HG03039 (cell line): ENCODE measurements around the gene SAMD3.
"Not testable (repeated sequence)": the region's sequence is repeated elsewhere in the genome, so short reads cannot be mapped to it uniquely, and the experiment has no call there.

ENCODE experiments used
- ATAC-seq: cut with Tn5 transposase; IDR thresholded peaks from one replicate; pipeline ENCODE4 v1.9.1; 2021; ENCODE audit warnings: mild to moderate bottlenecking, moderate library complexity; ENCODE audit not compliant: unreplicated experiment

The SAMD3 gene

DNA sequence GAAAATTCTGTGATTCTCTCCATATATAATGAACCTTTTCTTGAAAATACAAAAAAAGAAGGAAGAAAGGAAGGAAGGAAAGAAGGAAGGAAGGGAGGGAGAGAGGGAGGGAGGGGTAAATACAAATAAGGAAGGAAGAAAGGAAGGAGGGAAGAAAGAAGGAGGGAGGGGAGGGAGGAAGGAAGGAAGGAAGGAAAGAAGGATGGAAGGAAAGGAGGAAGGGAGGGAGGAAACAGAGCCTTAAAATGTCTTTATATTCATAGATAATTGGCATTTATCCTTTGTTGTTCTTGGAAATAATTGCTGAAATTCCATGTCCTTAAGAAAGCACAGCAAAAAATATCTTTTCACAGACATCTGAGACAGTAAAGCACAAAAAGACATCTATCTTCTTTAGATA lies 40.3 kb downstream of the SAMD3 start:
- no peak for ATAC-seq

DNA sequence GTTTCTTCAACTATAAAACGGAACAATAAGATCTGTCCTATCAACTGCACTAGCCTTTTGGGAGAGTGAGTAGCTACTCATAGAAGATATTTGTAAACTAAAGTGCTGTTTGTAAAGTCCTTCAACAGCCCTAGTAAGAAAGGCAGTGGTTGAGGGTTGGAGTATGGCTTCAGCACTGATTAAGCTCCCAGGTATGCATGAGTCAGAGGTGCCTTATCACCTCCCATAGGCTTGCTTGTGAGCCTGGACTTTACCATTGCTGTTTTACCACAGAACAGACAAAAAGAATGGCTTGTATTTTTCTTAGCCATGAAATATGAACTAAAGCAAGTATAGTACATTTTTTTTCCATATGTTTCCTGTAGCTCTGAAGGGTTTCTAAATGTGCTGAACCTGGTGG lies 44.1 kb downstream of the SAMD3 start:
- ATAC-seq = no peak

GRCh38 chr6:130176378-130176777 lies 46.4 kb downstream of the SAMD3 start:
- no peak for ATAC-seq

GRCh38 chr6:130173377-130174004 lies 49.3 kb downstream of the SAMD3 start:
- not testable (repeated sequence) for ATAC-seq

GRCh38 chr6:130170160-130170559 lies 52.6 kb downstream of the SAMD3 start:
- not testable (repeated sequence) for ATAC-seq

GRCh38 chr6:130167655-130168054 lies 55.1 kb downstream of the SAMD3 start:
- ATAC-seq = no peak

- ATAC-seq = no peak
Observed at GRCh38 chr6:130164251-130164650, 58.5 kb downstream of the SAMD3 start.

- ATAC-seq = no peak
Observed at GRCh38 chr6:130163266-130163665, 59.5 kb downstream of the SAMD3 start.

- no peak for ATAC-seq
Observed at GRCh38 chr6:130162421-130162820, 60.3 kb downstream of the SAMD3 start.

DNA sequence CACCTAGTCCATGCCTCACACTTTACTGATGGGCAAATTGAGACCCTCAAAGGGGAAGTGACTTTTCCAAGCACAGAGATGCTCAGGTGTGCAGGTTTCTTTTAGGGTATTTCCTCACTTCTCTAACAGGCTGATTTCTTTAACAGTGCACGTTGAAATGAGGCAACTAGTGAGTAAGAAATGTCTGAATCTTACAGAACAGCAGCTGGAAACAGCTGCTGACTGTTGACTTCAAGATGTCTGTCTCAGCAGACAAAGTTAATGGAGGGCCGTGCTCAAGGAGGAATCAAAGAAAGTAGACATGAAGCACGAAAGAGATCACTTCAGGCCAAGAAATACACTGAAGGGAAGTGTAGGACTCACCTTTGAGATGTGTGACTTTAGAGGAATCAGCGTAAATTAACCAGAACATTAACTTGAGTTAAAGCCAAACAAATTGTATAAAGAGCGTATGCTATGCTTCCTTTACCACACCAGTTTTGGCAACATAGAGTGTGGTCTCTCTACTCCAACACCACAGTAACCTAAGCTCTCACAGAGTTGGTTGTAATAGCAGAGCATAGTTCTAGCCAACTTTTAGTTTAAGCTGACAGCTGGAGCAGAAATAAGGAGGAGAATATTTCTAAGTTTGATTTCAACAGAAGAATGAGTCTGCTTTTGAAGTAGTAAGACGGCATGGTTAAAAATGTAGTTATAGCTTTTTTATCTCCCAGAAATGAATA lies 60.9 kb downstream of the SAMD3 start:
- ATAC-seq = no peak

GRCh38 chr6:130159956-130160355 lies 62.8 kb downstream of the SAMD3 start:
- ATAC-seq = no peak

GRCh38 chr6:130158548-130158947 lies 64.2 kb downstream of the SAMD3 start:
- no peak for ATAC-seq

GRCh38 chr6:130158056-130158455 lies 64.7 kb downstream of the SAMD3 start:
- no peak for ATAC-seq

- ATAC-seq = no peak
Observed at GRCh38 chr6:130156908-130157307, 65.8 kb downstream of the SAMD3 start.

DNA sequence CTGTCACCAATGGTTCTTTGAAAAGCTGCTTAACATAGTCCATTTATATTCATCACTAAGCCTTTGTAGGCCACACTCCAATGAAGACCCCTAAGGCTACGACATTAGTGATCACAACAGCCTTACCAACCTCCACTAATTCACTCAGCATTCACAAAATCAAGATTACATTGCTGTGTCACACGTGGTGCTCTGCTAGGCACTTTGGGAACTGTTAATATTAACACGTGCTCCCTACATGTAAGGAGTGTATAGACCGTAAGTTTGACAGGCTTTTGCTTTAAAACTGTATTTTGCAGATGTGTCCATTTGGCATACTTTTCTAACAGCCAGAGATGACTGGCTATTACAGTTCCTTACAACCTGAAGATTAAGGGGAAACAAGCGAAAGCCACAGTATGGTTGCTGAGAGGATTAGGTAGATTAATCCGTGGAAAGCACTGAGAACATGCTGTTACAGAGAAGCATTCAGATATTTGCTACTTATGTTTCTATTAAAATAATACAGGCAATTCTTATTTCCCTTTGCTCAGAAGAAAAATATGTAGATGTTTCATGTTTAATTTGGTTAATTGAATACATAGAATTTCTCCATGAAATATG lies 69.7 kb downstream of the SAMD3 start:
- ATAC-seq = no peak

DNA sequence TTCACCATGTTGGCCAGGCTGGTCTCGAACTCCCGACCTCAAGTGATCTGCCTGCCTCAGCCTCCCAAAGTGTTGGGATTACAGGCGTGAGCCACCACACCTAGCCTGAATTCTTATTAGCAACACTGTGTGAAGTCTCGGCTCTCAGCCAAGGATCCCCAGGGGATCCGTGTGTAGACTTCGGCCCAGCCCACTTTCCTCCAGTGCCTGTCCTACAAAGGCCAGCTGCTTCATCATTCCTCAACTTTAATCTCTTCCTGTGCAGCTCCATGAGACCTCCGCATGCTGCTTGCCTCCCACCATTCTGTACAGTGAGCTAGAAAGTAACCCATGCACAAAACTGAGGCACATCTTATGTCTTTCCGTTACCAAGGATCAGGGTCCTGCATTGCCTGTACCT lies 71.8 kb downstream of the SAMD3 start:
- ATAC-seq = no peak

DNA sequence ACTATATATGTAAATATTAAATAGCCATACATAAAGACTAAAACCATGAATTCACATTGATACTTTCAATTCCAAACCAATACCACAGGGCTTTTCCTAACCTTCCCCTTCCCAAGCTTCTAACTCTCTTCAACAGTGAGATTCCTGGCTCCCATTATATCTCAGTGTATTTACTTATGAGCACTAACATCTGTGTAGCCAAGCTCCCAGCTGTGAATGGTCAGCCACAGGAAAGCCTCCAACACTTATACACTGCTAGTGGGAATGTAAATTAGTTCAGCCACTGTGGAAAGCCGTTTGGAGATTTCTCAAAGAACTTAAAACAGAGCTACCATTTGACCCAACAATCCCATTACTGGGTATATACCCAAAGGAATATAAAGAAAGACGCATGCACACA lies 73.7 kb downstream of the SAMD3 start:
- ATAC-seq = not testable (repeated sequence)

DNA sequence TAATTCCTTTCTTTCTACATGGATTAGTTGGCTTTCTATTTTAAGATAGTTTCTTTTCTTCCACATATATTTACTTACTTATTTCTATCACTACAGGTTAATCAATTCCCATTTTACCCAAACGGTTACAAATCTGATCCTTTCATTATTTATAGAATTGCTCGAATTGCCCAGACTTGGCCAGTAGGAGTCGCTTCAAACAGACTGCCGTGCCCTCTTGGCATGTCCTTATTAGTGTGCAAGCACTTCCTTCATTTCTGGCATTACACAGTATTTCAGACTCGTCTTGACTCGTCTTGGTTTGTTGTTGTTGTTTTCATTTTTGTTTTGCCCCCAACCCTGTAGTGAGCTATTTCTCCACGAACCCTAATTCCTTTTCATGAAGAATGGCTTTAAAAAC lies 74.6 kb downstream of the SAMD3 start:
- ATAC-seq = no peak

DNA sequence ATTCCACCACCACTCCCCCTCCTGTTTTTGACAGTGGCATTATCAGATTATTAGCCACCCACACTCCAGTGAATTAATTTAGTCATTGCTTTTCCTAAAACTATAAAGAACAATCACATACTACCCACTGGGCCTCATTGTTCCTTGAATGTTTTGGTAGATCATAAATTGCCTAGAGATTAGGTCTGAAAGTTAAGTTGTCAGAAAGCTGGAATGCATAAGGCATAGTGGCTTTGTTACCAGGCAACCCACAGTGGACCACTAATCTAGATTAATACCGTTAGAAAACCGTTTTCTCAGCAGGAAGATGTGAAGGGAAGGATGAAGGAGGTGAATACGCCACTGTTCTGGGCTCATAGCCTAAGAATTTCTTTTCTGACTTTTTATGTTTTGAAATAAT lies 75.6 kb downstream of the SAMD3 start:
- no peak for ATAC-seq

DNA sequence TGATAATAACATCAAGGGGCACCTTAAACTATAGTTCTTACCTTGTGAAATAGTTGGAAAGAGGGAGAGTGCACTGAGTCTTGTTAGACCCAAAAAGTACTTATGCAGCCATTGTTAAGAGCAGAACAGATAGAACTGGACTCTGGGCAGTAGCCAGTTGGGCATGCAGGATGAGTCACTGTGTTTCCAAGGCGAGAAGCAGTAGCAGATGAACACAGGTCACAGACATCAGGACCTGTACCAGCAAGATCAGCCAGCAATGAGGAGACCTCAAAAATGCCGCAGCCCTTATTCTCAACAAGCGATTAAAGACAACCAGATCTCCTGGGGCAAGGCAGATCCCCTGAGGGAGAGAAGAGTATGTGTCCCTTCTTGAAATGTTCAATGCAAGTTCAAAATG lies 79.0 kb downstream of the SAMD3 start:
- ATAC-seq = no peak

DNA sequence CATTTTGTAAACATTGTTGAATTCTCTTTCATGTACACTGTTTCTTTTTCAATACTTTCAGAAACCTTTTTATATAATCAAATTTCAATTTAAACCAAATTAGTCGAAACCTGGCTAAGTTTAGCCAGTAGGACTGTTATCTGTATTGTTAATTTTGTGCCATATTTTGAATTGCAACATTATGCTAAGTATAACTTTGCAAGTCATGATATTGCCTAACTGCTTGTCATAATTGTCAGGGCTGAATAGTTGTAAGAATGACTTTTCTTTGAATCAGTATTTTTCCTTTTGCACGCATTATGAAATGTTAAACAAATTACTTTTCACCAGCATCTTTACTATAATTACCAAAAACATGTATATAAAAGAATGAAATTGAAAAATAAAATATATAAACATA lies 82.7 kb downstream of the SAMD3 start:
- ATAC-seq = no peak

- ATAC-seq = no peak
Observed at GRCh38 chr6:130138909-130139242, 83.9 kb downstream of the SAMD3 start.
